PFSK-1 (cell line): ENCODE data around the gene GRM4.

ENCODE experiments used
- FOXP2 ChIP-seq: optimal IDR thresholded peaks from 2 replicates; pipeline ENCODE3; 2011; ENCODE audit warnings: borderline replicate concordance, control low read depth, inconsistent platforms; ENCODE audit not compliant: insufficient read depth; ENCODE audit errors: extremely low read length, extremely low read depth
- POLR2AphosphoS5 ChIP-seq: IDR thresholded peaks from 2 replicates; pipeline ENCODE4 v1.6.1; 2012; ENCODE audit warnings: low read depth, mild to moderate bottlenecking, control low read depth, low read length, moderate library complexity
- SIN3A ChIP-seq: IDR thresholded peaks from 2 replicates; pipeline ENCODE4 v1.6.1; 2012; ENCODE audit warnings: mild to moderate bottlenecking, low read length, moderate library complexity, borderline replicate concordance; ENCODE audit not compliant: insufficient read depth
- TAF1 ChIP-seq: IDR thresholded peaks from 2 replicates; pipeline ENCODE4 v1.6.1; 2012; ENCODE audit warnings: low read length, control low read depth, borderline replicate concordance; ENCODE audit not compliant: insufficient read depth
- TF ChIP-seq, protein P1 (sequence below), 2 experiments: IDR thresholded peaks; 2 replicates each; pipeline versions ENCODE4 v1.6.1 to v1.8.0; 2011 to 2012; ENCODE audit warnings: low read depth in 2 of 2, low read length in 2 of 2, control low read depth in 1 of 2, inconsistent platforms in 1 of 2, mild to moderate bottlenecking in 1 of 2, moderate library complexity in 1 of 2; ENCODE audit not compliant: insufficient read depth in 1 of 2

GRM4 gene

GRCh38 chr6:34142061-34142998, 3.6 kb downstream of the GRM4 start:
- TF ChIP-seq, protein P1, sequence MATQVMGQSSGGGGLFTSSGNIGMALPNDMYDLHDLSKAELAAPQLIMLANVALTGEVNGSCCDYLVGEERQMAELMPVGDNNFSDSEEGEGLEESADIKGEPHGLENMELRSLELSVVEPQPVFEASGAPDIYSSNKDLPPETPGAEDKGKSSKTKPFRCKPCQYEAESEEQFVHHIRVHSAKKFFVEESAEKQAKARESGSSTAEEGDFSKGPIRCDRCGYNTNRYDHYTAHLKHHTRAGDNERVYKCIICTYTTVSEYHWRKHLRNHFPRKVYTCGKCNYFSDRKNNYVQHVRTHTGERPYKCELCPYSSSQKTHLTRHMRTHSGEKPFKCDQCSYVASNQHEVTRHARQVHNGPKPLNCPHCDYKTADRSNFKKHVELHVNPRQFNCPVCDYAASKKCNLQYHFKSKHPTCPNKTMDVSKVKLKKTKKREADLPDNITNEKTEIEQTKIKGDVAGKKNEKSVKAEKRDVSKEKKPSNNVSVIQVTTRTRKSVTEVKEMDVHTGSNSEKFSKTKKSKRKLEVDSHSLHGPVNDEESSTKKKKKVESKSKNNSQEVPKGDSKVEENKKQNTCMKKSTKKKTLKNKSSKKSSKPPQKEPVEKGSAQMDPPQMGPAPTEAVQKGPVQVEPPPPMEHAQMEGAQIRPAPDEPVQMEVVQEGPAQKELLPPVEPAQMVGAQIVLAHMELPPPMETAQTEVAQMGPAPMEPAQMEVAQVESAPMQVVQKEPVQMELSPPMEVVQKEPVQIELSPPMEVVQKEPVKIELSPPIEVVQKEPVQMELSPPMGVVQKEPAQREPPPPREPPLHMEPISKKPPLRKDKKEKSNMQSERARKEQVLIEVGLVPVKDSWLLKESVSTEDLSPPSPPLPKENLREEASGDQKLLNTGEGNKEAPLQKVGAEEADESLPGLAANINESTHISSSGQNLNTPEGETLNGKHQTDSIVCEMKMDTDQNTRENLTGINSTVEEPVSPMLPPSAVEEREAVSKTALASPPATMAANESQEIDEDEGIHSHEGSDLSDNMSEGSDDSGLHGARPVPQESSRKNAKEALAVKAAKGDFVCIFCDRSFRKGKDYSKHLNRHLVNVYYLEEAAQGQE (IDR thresholded peaks at IDR 0.05; ENCODE audit: insufficient read depth in 1 of 2, low read depth in 2 of 2, low read length in 2 of 2) = no peak

- TF ChIP-seq FOXP2 (no peak), SIN3A (no peak), POLR2AphosphoS5 (no peak), TAF1 (no peak)
- TF ChIP-seq, protein P1 (IDR thresholded peaks at IDR 0.05; ENCODE audit: insufficient read depth in 1 of 2, low read depth in 2 of 2, low read length in 2 of 2) = no peak
These were observed 5.8 kb downstream of the GRM4 start for GRCh38 chr6:34140075-34140474.

DNA sequence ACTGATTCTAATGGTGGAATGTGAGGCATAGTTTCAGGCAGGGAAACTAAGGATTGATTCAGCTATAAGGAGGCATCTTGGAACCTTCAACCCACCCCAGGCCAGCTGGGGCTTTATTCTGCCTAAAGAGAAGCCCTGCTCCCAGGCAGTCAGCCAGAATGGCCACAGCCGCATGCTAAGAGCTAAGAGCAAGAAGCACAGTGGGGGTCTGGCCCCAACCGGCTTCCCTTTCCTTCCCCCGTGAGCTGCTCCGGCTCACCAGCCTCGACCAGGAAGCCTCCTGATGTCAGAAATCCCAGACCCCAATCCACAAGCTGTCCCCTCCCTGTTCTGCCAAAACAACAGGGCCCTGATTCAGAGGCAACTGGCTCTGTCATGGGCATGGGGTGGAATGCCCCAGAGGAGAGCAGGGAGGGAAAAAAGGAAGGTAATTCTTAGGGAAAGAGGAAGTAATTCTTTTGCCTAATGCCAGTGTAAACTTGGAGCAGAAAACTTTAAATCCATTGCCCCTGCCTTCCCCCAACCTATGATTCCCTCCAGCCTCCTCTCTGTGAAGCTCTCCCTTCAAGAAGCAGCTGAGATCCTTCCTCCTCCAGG, 6.9 kb downstream of the GRM4 start:
- TF ChIP-seq TAF1 (no peak), SIN3A (no peak), POLR2AphosphoS5 (no peak), FOXP2 (no peak)
- TF ChIP-seq, protein P1 (IDR thresholded peaks at IDR 0.05; ENCODE audit: insufficient read depth in 1 of 2, low read depth in 2 of 2, low read length in 2 of 2) = no peak

DNA sequence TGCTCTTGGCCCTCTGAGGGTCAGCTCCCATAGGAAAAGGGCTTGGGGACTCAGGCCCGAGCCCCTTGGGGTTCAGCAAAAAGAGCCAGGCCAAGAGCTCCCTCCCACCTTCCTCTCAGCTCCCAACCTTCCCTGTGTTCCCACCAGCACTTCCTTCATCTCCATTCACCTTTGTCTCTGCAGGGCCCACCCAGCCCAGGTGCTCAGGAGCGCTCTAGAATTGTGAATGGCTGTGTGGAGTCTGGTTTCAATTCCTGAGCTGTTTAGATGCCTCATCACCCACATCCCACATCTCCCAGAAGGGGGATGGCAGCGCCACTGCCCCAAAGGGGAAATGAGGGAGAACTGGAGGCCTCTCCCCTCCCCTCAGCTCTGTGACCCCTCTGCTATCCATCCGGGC, 7.7 kb downstream of the GRM4 start:
- TF ChIP-seq SIN3A = no peak
- TF ChIP-seq, protein P1 (IDR thresholded peaks at IDR 0.05; ENCODE audit: insufficient read depth in 1 of 2, low read depth in 2 of 2, low read length in 2 of 2) = no peak
- no peak for TF ChIP-seq FOXP2
- TF ChIP-seq TAF1 = no peak
- no peak for TF ChIP-seq POLR2AphosphoS5
